Kidney epithelial cell (primary cell): Measurements from ENCODE around the gene THSD7A. TPM values are rescaled to one million over a fixed set of nuclear protein-coding genes. Genes with fewer than 3 reads are reported as not detected.

ENCODE experiments used
- DNase-seq: peaks from one replicate; pipeline ENCODE4 v3.0.0-alpha.2; 2010; ENCODE audit warnings: low read depth
- H3K27me3 ChIP-seq: 2 replicates; pipeline ENCODE4 v1.6.0; 2011; ENCODE audit warnings: low read length; ENCODE audit not compliant: control insufficient read depth, insufficient read depth
- H3K36me3 ChIP-seq: 2 replicates; pipeline ENCODE4 v1.5.1; 2011; ENCODE audit warnings: low read length; ENCODE audit not compliant: control insufficient read depth, insufficient read depth
- H3K4me3 ChIP-seq: 2 replicates; pipeline ENCODE4 v1.5.1; 2011; ENCODE audit warnings: low read depth, mild to moderate bottlenecking, control low read depth, low read length
- CTCF ChIP-seq: IDR thresholded peaks from 2 replicates; pipeline ENCODE4 v1.5.1; 2011; ENCODE audit warnings: mild to moderate bottlenecking, moderate library complexity, low read length, control low read depth, inconsistent platforms; ENCODE audit not compliant: insufficient read depth, poor library complexity, severe bottlenecking
- total RNA-seq: library from RNA; depleted of rRNA; stranded (reverse); fragments of >200 nt; gene quantifications from 2 replicates; pipeline ENCODE4 v1.2.3, GENCODE V29; 2015

THSD7A gene
- total RNA-seq, 1 donor from 2014 or later, result 27.3 TPM

DNA sequence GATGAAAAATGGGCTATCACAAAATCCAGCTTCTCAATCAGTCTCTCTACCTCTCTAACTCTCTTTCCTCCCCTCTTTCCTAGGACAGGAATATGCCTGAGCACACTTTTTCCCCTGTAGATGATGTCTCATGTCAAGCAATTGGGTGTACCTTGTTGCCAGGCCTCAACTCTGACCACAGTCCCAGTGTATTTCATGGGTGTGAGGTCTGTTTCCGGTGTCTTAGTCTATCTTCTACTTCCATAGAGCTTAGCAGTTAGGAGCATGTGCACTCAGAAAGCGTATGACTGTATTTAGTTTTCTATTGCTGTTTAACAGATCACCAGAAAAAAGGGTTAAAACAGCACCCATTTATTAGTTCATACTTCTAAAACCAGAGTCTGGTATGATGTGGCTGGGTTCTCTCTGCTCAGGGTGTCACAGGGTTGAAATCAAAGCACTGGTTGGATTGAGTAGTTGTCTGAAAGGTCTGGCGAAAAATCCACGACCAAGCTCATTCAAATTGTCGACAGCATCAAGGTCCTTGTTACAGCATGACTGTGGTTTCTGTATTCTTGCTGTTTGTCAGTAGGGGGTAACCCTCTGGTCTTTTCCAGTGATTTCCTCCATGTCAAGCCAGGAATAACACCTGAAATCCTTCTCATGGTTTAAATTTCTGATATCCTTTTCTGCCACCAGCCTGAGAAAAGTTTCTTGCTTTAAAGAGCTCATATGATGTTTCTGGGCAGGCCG is 130.0 kb downstream of the THSD7A start:
- no peak overlapping the region for H3K4me3 ChIP-seq
- H3K27me3 ChIP-seq, result no peaks in the 10 kb centered on the region
- DNase-seq, result no peak
- no peaks in the 10 kb centered on the region for H3K36me3 ChIP-seq
- TF ChIP-seq CTCF, result no peak

DNA sequence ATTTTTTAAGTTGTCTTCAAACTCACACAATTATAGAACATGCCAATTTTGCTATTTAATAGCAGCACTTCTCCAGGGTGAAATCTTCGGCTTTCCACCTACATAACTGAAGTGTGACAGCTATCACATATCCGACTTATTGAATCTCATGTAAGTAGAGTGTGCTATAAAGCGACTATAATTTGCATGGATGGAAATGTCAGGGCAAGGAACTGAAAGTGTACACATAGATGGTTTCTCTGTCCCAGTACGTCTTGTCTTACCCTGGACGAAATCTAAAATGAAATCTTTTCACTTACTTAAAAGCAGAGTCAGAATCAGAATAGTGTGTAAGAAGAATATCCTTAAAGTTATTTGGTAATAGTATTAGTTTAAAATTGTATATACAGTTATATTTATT is 132.3 kb downstream of the THSD7A start:
- Histone ChIP-seq H3K36me3 (no peaks in the 10 kb centered on the region), H3K4me3 (no peak overlapping the region), H3K27me3 (no peaks in the 10 kb centered on the region)
- no peak for TF ChIP-seq CTCF
- DNase-seq, result no peak

GRCh38 chr7:11698384-11698871 is 133.6 kb downstream of the THSD7A start:
- no peaks in the 10 kb centered on the region for H3K27me3 ChIP-seq
- no peak for DNase-seq
- H3K4me3 ChIP-seq, result no peak overlapping the region
- TF ChIP-seq CTCF, result no peak
- no peaks in the 10 kb centered on the region for H3K36me3 ChIP-seq

DNA sequence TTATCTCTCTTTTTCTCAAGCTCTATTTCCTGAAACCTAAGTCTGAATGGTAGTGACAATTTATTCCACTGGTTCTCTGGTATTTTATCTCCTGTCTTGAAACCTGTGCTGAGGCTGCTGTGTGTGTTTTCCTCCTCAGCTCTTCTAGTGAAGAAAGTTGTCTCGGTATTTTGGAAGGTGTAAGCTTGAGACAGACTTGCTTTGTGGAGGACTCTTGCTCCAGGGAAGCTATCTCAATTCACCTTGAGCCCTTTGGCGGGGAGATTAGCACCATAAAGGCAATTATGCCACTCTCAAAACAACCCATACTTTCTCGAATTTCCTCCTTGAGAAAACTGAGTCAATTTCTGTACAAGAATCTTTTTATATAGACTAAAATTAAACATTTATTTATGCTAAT is 141.6 kb downstream of the THSD7A start:
- no peak for DNase-seq
- Histone ChIP-seq H3K4me3 (no peak overlapping the region), H3K27me3 (no peaks in the 10 kb centered on the region), H3K36me3 (no peaks in the 10 kb centered on the region)
- TF ChIP-seq CTCF, result no peak

- DNase-seq, result no peak
- no peak for TF ChIP-seq CTCF
- Histone ChIP-seq H3K36me3 (no peaks in the 10 kb centered on the region), H3K4me3 (no peak overlapping the region), H3K27me3 (no peaks in the 10 kb centered on the region)
Observed at GRCh38 chr7:11689096-11689495, 142.9 kb downstream of the THSD7A start.

DNA sequence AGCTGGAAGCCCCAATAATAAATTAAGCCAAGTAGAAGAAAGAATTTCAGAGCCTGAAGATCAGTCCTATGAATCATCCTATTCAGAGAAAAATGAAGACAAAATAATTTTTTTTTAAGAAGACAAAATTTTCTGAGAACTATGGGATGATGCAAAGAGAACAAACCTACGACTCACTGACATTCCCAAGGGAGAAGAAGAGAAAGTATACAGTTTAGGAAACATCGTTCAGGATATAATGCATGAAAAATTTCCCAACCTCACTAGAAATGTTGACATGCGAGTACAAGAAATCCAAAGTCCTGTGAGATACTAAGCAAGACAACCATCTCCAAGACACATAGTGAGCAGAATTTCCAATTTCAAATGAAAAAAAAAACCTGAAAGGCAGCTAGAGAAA is 150.5 kb downstream of the THSD7A start:
- DNase-seq, result no peak
- H3K27me3 ChIP-seq, result no peaks in the 10 kb centered on the region
- no peaks in the 10 kb centered on the region for H3K36me3 ChIP-seq
- no peak for TF ChIP-seq CTCF
- H3K4me3 ChIP-seq, result no peak overlapping the region
